Measurements from ENCODE around the gene EHD4.
A peak's percentile ranks its signal among the peaks of the same experiment; 100 is the strongest.

Gene EHD4

GRCh38 chr15:41972253-41973242 lies at the start of gene EHD4:
Gene EHD4, minus strand, starts transcription at chr15:41972557. Its CDS starts 63 bp downstream, at chr15:41972494.
- DNase-seq (ENCODE audit: low read depth in 2 of 2) = peak; percentile 77 to 83

GRCh38 chr15:42021593-42021992 lies 49.2 kb upstream of the EHD4 start:
- no peak for DNase-seq (ENCODE audit: low read depth in 2 of 2)

- no peak for DNase-seq (ENCODE audit: low read depth in 2 of 2)
These were observed 48.4 kb upstream of the EHD4 start, which contains the start of gene PLA2G4E for GRCh38 chr15:42020713-42021273. Gene PLA2G4E, minus strand, starts transcription at chr15:42021042. Its CDS starts 12 bp downstream, at chr15:42021030.

- DNase-seq (ENCODE audit: low read depth in 2 of 2) = no peak
These were observed 46.2 kb upstream of the EHD4 start for GRCh38 chr15:42018306-42019224.

- no peak for DNase-seq (ENCODE audit: low read depth in 2 of 2)
These were observed 44.6 kb upstream of the EHD4 start for GRCh38 chr15:42016971-42017370.

- no peak for DNase-seq (ENCODE audit: low read depth in 2 of 2)
These were observed 42.0 kb upstream of the EHD4 start for GRCh38 chr15:42014406-42014805.

- no peak for DNase-seq (ENCODE audit: low read depth in 2 of 2)
These were observed 40.6 kb upstream of the EHD4 start for GRCh38 chr15:42012928-42013482.

- no peak for DNase-seq (ENCODE audit: low read depth in 2 of 2)
These were observed 39.9 kb upstream of the EHD4 start for GRCh38 chr15:42012241-42012640.

GRCh38 chr15:42011074-42011473 lies 38.7 kb upstream of the EHD4 start:
- DNase-seq (ENCODE audit: low read depth in 2 of 2) = no peak

GRCh38 chr15:42010434-42010833 lies 38.1 kb upstream of the EHD4 start:
- no peak for DNase-seq (ENCODE audit: low read depth in 2 of 2)

GRCh38 chr15:42009474-42009873 lies 37.1 kb upstream of the EHD4 start:
- DNase-seq (ENCODE audit: low read depth in 2 of 2) = no peak

GRCh38 chr15:42009022-42009421 lies 36.7 kb upstream of the EHD4 start:
- DNase-seq (ENCODE audit: low read depth in 2 of 2) = no peak

GRCh38 chr15:42007386-42007785 lies 35.0 kb upstream of the EHD4 start:
- DNase-seq (ENCODE audit: low read depth in 2 of 2) = no peak

- no peak for DNase-seq (ENCODE audit: low read depth in 2 of 2)
These were observed 30.0 kb upstream of the EHD4 start for GRCh38 chr15:42002333-42002732.

- DNase-seq (ENCODE audit: low read depth in 2 of 2) = no peak
These were observed 28.9 kb upstream of the EHD4 start for GRCh38 chr15:42001236-42001635.

GRCh38 chr15:41999290-42000285 lies 27.2 kb upstream of the EHD4 start:
- DNase-seq (ENCODE audit: low read depth in 2 of 2) = no peak

GRCh38 chr15:41997845-41998244 lies 25.5 kb upstream of the EHD4 start:
- DNase-seq (ENCODE audit: low read depth in 2 of 2) = no peak

GRCh38 chr15:41996921-41997592 lies 24.7 kb upstream of the EHD4 start:
- no peak for DNase-seq (ENCODE audit: low read depth in 2 of 2)

GRCh38 chr15:41996376-41996775 lies 24.0 kb upstream of the EHD4 start:
- DNase-seq (ENCODE audit: low read depth in 2 of 2) = no peak

- DNase-seq (ENCODE audit: low read depth in 2 of 2) = no peak
These were observed 23.1 kb upstream of the EHD4 start for GRCh38 chr15:41995476-41995855.

Data from stimulated activated CD4-positive, alpha-beta T cell treated with anti-CD3 and anti-CD28 coated beads, Interleukin-1b, Interleukin-23, amount 100 ng/mL, for 1 hour (primary cell).